ENCODE data around the gene LEMD1. TPM values are rescaled to one million over a fixed set of nuclear protein-coding genes. Genes with fewer than 3 reads are reported as not detected.

Gene LEMD1
- polyA plus RNA-seq, 1 donor from 2014 or later: 67.6 TPM

DNA sequence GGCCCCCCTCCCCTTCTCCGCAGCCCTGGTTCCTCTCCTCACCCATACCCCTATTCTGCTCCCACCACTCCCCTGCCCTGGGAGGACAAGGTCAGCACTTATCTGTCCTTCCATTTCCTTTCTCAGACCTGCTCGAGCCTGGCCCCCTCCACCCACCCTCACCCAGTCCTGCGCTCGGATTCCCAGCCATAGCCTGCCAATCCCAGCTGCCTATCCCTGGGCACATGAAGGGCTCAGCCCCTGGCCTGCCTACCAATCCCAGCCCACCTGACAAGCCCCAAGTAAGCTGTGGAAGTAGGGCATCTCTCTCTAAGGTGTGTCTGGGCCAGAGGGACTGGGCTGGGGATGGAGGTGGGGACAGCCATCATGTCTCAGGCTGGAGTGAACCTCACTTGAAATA, 28.6 kb upstream of the LEMD1 start:
- H3K4me2 ChIP-seq (ENCODE audit: low read length): peak overlapping the region; percentile 34
- peaks cover 10% of the 10 kb centered on the region for H3K36me3 ChIP-seq (ENCODE audit: insufficient read depth, low read length)
- peak overlapping the region; percentile 58 for H3K9ac ChIP-seq (ENCODE audit: low read length)
- no peak overlapping the region for H3K27ac ChIP-seq (ENCODE audit: low read length)
- no peaks in the 10 kb centered on the region for H3F3A ChIP-seq (ENCODE audit: insufficient read depth, low read length, poor library complexity, severe bottlenecking)
- H3K27me3 ChIP-seq (ENCODE audit: insufficient read depth, low read depth, low read length): no peaks in the 10 kb centered on the region
- TF ChIP-seq RAD21 (conservative IDR thresholded peaks at IDR 0.05) (no peak), EZH2 (IDR thresholded peaks at IDR 0.05; ENCODE audit: borderline replicate concordance, insufficient read depth, low read length, poor library complexity, severe bottlenecking) (no peak), POLR2AphosphoS5 (IDR thresholded peaks at IDR 0.05) (no peak), MXI1 (conservative IDR thresholded peaks at IDR 0.05; ENCODE audit: poor library complexity, severe bottlenecking) (no peak), EP300 (conservative IDR thresholded peaks at IDR 0.05; ENCODE audit: poor library complexity, severe bottlenecking) (no peak), SMC3 (conservative IDR thresholded peaks at IDR 0.05; ENCODE audit: poor library complexity) (no peak), TAF1 (IDR thresholded peaks at IDR 0.05; ENCODE audit: low read depth) (no peak)
- TF ChIP-seq, protein P1, sequence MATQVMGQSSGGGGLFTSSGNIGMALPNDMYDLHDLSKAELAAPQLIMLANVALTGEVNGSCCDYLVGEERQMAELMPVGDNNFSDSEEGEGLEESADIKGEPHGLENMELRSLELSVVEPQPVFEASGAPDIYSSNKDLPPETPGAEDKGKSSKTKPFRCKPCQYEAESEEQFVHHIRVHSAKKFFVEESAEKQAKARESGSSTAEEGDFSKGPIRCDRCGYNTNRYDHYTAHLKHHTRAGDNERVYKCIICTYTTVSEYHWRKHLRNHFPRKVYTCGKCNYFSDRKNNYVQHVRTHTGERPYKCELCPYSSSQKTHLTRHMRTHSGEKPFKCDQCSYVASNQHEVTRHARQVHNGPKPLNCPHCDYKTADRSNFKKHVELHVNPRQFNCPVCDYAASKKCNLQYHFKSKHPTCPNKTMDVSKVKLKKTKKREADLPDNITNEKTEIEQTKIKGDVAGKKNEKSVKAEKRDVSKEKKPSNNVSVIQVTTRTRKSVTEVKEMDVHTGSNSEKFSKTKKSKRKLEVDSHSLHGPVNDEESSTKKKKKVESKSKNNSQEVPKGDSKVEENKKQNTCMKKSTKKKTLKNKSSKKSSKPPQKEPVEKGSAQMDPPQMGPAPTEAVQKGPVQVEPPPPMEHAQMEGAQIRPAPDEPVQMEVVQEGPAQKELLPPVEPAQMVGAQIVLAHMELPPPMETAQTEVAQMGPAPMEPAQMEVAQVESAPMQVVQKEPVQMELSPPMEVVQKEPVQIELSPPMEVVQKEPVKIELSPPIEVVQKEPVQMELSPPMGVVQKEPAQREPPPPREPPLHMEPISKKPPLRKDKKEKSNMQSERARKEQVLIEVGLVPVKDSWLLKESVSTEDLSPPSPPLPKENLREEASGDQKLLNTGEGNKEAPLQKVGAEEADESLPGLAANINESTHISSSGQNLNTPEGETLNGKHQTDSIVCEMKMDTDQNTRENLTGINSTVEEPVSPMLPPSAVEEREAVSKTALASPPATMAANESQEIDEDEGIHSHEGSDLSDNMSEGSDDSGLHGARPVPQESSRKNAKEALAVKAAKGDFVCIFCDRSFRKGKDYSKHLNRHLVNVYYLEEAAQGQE (IDR thresholded peaks at IDR 0.05; ENCODE audit: borderline replicate concordance): no peak
- TF ChIP-seq, protein P2, sequence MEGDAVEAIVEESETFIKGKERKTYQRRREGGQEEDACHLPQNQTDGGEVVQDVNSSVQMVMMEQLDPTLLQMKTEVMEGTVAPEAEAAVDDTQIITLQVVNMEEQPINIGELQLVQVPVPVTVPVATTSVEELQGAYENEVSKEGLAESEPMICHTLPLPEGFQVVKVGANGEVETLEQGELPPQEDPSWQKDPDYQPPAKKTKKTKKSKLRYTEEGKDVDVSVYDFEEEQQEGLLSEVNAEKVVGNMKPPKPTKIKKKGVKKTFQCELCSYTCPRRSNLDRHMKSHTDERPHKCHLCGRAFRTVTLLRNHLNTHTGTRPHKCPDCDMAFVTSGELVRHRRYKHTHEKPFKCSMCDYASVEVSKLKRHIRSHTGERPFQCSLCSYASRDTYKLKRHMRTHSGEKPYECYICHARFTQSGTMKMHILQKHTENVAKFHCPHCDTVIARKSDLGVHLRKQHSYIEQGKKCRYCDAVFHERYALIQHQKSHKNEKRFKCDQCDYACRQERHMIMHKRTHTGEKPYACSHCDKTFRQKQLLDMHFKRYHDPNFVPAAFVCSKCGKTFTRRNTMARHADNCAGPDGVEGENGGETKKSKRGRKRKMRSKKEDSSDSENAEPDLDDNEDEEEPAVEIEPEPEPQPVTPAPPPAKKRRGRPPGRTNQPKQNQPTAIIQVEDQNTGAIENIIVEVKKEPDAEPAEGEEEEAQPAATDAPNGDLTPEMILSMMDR (IDR thresholded peaks at IDR 0.05; ENCODE audit: poor library complexity, severe bottlenecking): no peak
- peaks cover 74% of the 10 kb centered on the region for H3K79me2 ChIP-seq (replicated peaks; ENCODE audit: insufficient read depth, low read length)
- no peaks in the 10 kb centered on the region for H3K9me2 ChIP-seq (ENCODE audit: insufficient read depth, low read length)
- no peak overlapping the region for H2AFZ ChIP-seq (ENCODE audit: low read depth, low read length)
- H3K9me3 ChIP-seq (ENCODE audit: low read length): no peaks in the 10 kb centered on the region
- H3K4me3 ChIP-seq (ENCODE audit: low read length): peak overlapping the region; percentile 81
- H4K20me1 ChIP-seq (ENCODE audit: insufficient read depth): peaks cover 12% of the 10 kb centered on the region

DNA sequence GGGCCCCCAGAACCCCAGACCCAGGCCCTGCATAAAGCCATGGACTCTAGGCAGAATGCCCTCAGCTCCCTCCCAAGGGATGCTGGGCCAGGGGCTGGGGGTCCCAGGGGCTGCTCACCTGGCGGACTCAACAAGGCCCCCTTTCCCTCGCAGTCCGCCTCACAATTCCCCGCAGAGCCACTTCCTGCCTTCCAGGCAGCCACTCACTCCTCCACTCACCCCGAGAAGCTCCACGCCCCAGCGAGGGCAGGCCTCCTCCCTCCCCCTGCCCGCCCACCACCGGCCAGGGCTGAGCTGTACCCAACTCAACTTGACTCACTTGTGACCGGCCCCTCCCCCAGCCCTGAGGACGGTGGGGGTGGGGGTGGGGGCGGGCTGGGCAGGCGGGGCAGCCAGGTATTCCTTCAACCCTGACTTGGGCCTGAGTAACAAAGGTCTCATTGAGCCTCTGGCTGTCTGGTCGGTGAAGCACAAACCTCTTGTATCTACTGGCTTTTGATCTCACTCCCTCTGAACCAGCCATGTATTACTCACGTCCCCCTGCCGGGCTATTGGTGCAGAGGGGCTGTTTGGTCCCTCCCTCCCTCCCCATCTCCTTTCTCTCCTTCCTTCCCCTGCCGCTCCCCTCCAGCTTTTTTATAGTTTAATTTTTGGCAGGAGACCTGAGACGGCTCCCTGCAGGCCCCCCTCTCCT, 28.0 kb upstream of the LEMD1 start:
- peaks cover 68% of the 10 kb centered on the region for H3K79me2 ChIP-seq (replicated peaks; ENCODE audit: insufficient read depth, low read length)
- TF ChIP-seq, protein P1 (IDR thresholded peaks at IDR 0.05; ENCODE audit: borderline replicate concordance): no peak
- TF ChIP-seq EZH2 (IDR thresholded peaks at IDR 0.05; ENCODE audit: borderline replicate concordance, insufficient read depth, low read length, poor library complexity, severe bottlenecking): no peak
- no peak for TF ChIP-seq SMC3 (conservative IDR thresholded peaks at IDR 0.05; ENCODE audit: poor library complexity)
- TF ChIP-seq TAF1 (IDR thresholded peaks at IDR 0.05; ENCODE audit: low read depth): no peak
- no peak for TF ChIP-seq POLR2AphosphoS5 (IDR thresholded peaks at IDR 0.05)
- TF ChIP-seq EP300 (conservative IDR thresholded peaks at IDR 0.05; ENCODE audit: poor library complexity, severe bottlenecking): no peak
- no peak for TF ChIP-seq MXI1 (conservative IDR thresholded peaks at IDR 0.05; ENCODE audit: poor library complexity, severe bottlenecking)
- no peak for TF ChIP-seq RAD21 (conservative IDR thresholded peaks at IDR 0.05)
- TF ChIP-seq, protein P2 (IDR thresholded peaks at IDR 0.05; ENCODE audit: poor library complexity, severe bottlenecking): no peak
- peak overlapping the region; percentile 58 for H3K9ac ChIP-seq (ENCODE audit: low read length)
- peaks cover 12% of the 10 kb centered on the region for H4K20me1 ChIP-seq (ENCODE audit: insufficient read depth)
- H3K4me3 ChIP-seq (ENCODE audit: low read length): peak overlapping the region; percentile 81
- H3K27me3 ChIP-seq (ENCODE audit: insufficient read depth, low read depth, low read length): no peaks in the 10 kb centered on the region
- peaks cover 10% of the 10 kb centered on the region for H3K36me3 ChIP-seq (ENCODE audit: insufficient read depth, low read length)
- no peak overlapping the region for H2AFZ ChIP-seq (ENCODE audit: low read depth, low read length)
- no peaks in the 10 kb centered on the region for H3F3A ChIP-seq (ENCODE audit: insufficient read depth, low read length, poor library complexity, severe bottlenecking)
- no peak overlapping the region for H3K27ac ChIP-seq (ENCODE audit: low read length)
- peak overlapping the region; percentile 71 for H3K4me2 ChIP-seq (ENCODE audit: low read length)
- H3K9me2 ChIP-seq (ENCODE audit: insufficient read depth, low read length): no peaks in the 10 kb centered on the region
- H3K9me3 ChIP-seq (ENCODE audit: low read length): no peaks in the 10 kb centered on the region
